GM12874 (cell line): Measurements from ENCODE around the gene LRRFIP2.

Experiments used
- CTCF ChIP-seq: IDR thresholded peaks from 2 replicates; pipeline ENCODE4 v1.5.1; 2011; ENCODE audit warnings: low read depth, mild to moderate bottlenecking, control low read depth, low read length, moderate library complexity; ENCODE audit not compliant: insufficient read depth

Gene LRRFIP2

GRCh38 chr3:37131860-37132144, 42.6 kb downstream of the LRRFIP2 start:
- TF ChIP-seq CTCF, result no peak

- TF ChIP-seq CTCF, result no peak
Measured at GRCh38 chr3:37130984-37131859, 43.2 kb downstream of the LRRFIP2 start.

- TF ChIP-seq CTCF, result no peak
Measured at GRCh38 chr3:37130448-37130847, 43.9 kb downstream of the LRRFIP2 start.

GRCh38 chr3:37129871-37130270, 44.5 kb downstream of the LRRFIP2 start:
- no peak for TF ChIP-seq CTCF

GRCh38 chr3:37127340-37127739, 47.0 kb downstream of the LRRFIP2 start:
- no peak for TF ChIP-seq CTCF

- no peak for TF ChIP-seq CTCF
Measured at GRCh38 chr3:37126856-37127255, 47.5 kb downstream of the LRRFIP2 start.

- TF ChIP-seq CTCF, result no peak
Measured at GRCh38 chr3:37125195-37126073, 48.9 kb downstream of the LRRFIP2 start.
